ENCODE results near the gene FAM43A.

Gene FAM43A

DNA sequence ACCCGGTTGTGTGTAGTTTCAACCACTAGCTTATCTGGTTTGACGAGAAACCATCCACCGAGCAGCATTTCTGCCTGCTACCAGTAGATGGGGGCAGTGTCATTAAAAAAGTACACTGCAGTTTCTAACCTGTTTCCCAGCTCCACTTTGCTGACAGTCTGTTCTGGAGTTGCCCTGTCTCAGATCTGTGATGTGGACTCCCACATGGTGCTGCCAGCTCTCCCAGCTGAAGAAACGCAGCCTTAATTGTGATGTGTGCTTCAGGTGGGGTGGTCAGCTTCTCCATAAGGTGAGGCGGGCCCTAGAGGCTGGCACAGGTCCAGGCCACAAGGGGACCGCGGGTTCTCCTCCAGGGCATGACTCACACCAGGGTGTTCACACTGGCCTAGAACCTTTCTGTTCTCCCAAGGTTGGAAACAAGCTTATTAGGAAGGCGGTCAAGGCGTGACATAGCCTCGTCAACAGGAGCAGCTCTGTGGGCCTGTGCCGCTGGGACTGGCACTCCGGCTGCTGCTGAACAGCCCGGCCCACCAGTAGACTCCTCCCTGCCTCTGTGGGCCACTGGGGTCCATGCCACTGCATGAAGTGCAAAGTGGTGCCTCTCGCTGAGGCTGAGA, 2.9 kb upstream of the FAM43A start:
- H3K36me3 ChIP-seq (ENCODE audit: control insufficient read depth in 4 of 4, insufficient read depth in 4 of 4, low read length in 3 of 4) = no peaks in the 10 kb centered on the region
- POLR2A ChIA-PET = interaction anchor here (0.8 to 2.1 kb wide), 4 partner anchors 11 to 588 kb away, joined by 3 to 10 read pairs (median 4); partner anchors contain the start of gene LSG1
- H3K4me1 ChIP-seq (ENCODE audit: control extremely low read depth in 1 of 4, control insufficient read depth in 4 of 4, insufficient read depth in 4 of 4, low read length in 3 of 4) = peaks cover 0 to 51% (median 37%) of the 10 kb centered on the region in 4 experiments
- DNase-seq = peak; percentile 86 to 93 (median 91)
- H3K9me3 ChIP-seq (ENCODE audit: control extremely low read depth in 1 of 5, control insufficient read depth in 4 of 5, insufficient read depth in 2 of 5, low read depth in 1 of 5, low read length in 4 of 5) = no peaks in the 10 kb centered on the region
- CTCF ChIA-PET = interaction anchor here (0.5 to 10.6 kb wide), 49 partner anchors 13 to 828 kb away, joined by 3 to 129 read pairs (median 4); partner anchors contain the start of genes LSG1 and XXYLT1
- 44% methylated on average over 14 of the region's 14 CpGs for WGBS (ENCODE audit: insufficient coverage)
- H3K4me3 ChIP-seq (ENCODE audit: control insufficient read depth in 1 of 7, extremely low read depth in 1 of 7, insufficient read depth in 4 of 7, low read depth in 2 of 7, low read length in 6 of 7) = peak overlapping the region in 2 of 7 experiments; percentile 3 to 32
- H3K27me3 ChIP-seq (replicated peaks in 2 of 5; ENCODE audit: control insufficient read depth in 4 of 5, insufficient read depth in 5 of 5, low read length in 4 of 5) = no peaks in the 10 kb centered on the region
- no peak overlapping the region for H3K27ac ChIP-seq (ENCODE audit: insufficient read depth in 1 of 2, low read depth in 1 of 2, low read length in 2 of 2, poor library complexity in 1 of 2, severe bottlenecking in 2 of 2)

DNA sequence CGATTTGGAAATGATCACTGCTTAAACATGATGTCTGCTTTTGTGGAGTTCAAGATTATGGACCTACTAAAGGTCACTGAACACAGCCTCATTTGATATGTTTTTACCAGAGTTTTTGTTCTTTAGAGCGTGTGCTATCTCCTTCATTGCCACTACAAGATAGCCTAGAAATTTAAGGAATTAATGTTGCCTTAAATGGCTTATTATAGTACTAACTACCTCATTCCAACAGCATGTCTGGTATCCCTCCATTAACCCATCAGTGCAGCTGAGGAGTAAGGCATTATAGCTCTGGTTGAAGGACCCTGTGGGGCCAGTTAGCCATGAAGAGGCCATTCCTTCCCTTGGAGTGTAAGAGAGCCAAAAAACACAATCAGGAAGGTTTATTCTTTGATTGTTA, 2.3 kb upstream of the FAM43A start:
- DNase-seq = no peak
- H3K4me3 ChIP-seq (ENCODE audit: control insufficient read depth in 1 of 7, extremely low read depth in 1 of 7, insufficient read depth in 4 of 7, low read depth in 2 of 7, low read length in 6 of 7) = no peak overlapping the region
- no CpG with 5 or more reads among the region's 2 CpGs for WGBS (ENCODE audit: insufficient coverage)
- no peak overlapping the region for H3K27ac ChIP-seq (ENCODE audit: insufficient read depth in 1 of 2, low read depth in 1 of 2, low read length in 2 of 2, poor library complexity in 1 of 2, severe bottlenecking in 2 of 2)
- ChIA-PET POLR2A (interaction anchor here (1.2 to 2.1 kb wide), 3 partner anchors 11 to 577 kb away, joined by 3 to 10 read pairs (median 6); partner anchors contain the start of gene LSG1), CTCF (interaction anchor here (0.6 to 10.6 kb wide), 36 partner anchors 13 to 587 kb away, joined by 3 to 129 read pairs (median 4); partner anchors contain the start of genes LSG1 and XXYLT1)
- no peaks in the 10 kb centered on the region for H3K9me3 ChIP-seq (ENCODE audit: control extremely low read depth in 1 of 5, control insufficient read depth in 4 of 5, insufficient read depth in 2 of 5, low read depth in 1 of 5, low read length in 4 of 5)
- peaks cover under 1 to 57% (median 43%) of the 10 kb centered on the region in 4 experiments for H3K4me1 ChIP-seq (ENCODE audit: control extremely low read depth in 1 of 4, control insufficient read depth in 4 of 4, insufficient read depth in 4 of 4, low read length in 3 of 4)
- H3K36me3 ChIP-seq (ENCODE audit: control insufficient read depth in 4 of 4, insufficient read depth in 4 of 4, low read length in 3 of 4) = no peaks in the 10 kb centered on the region
- no peaks in the 10 kb centered on the region for H3K27me3 ChIP-seq (replicated peaks in 2 of 5; ENCODE audit: control insufficient read depth in 4 of 5, insufficient read depth in 5 of 5, low read length in 4 of 5)

DNA sequence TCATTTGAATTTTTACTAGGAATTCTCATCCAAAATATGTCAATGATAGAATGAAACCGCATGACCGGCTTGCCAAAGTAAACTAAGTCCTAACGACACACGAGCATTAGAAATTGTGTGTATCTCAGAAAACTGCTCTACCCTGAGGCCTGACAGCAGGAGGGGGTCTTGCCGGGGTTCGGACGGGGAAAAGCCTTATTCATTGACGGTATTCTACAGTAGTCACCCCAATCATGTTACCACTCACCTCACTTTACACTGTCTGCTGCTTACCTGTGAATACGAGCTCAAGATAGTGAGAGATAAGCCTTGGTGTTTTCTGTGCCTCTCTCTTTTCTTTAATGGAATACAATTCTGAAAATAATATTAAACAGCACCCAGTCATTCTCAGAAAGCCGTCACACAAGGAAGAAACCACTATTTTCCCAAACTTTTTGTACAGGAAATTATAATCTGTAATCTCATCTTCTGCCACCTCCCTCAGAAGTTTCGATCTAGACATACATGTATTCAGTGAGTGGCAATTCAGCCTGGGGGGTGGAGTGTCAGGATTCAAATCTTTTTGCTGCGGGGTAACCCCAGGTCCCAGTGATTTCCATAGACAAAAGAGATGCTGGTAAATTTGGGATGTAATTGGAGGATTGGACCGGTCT, 492 bp upstream of the FAM43A start:
- Histone ChIP-seq H3K27me3 (replicated peaks in 2 of 5; ENCODE audit: control insufficient read depth in 4 of 5, insufficient read depth in 5 of 5, low read length in 4 of 5) (no peaks in the 10 kb centered on the region), H3K4me3 (ENCODE audit: control insufficient read depth in 1 of 7, extremely low read depth in 1 of 7, insufficient read depth in 4 of 7, low read depth in 2 of 7, low read length in 6 of 7) (peak overlapping the region; percentile 68 to 88 (median 75)), H3K4me1 (ENCODE audit: control extremely low read depth in 1 of 4, control insufficient read depth in 4 of 4, insufficient read depth in 4 of 4, low read length in 3 of 4) (peaks cover 5 to 72% (median 58%) of the 10 kb centered on the region in 4 experiments), H3K9me3 (ENCODE audit: control extremely low read depth in 1 of 5, control insufficient read depth in 4 of 5, insufficient read depth in 2 of 5, low read depth in 1 of 5, low read length in 4 of 5) (no peaks in the 10 kb centered on the region), H3K36me3 (ENCODE audit: control insufficient read depth in 4 of 4, insufficient read depth in 4 of 4, low read length in 3 of 4) (no peaks in the 10 kb centered on the region), H3K27ac (ENCODE audit: insufficient read depth in 1 of 2, low read depth in 1 of 2, low read length in 2 of 2, poor library complexity in 1 of 2, severe bottlenecking in 2 of 2) (peak overlapping the region in 1 of 2 experiments; percentile 32)
- 49% methylated on average over 7 of the region's 13 CpGs for whole genome bisulfite sequencing (ENCODE audit: insufficient coverage)
- ChIA-PET POLR2A (interaction anchor here (0.8 kb wide), 1 partner anchor 576 kb away, joined by 3 read pairs; no protein-coding TSS in a partner anchor), CTCF (interaction anchor here (0.6 to 10.6 kb wide), 5 partner anchors 15 to 586 kb away, joined by 3 to 129 read pairs (median 3); partner anchors contain the start of genes LSG1 and XXYLT1)
- no peak for DNase-seq

DNA sequence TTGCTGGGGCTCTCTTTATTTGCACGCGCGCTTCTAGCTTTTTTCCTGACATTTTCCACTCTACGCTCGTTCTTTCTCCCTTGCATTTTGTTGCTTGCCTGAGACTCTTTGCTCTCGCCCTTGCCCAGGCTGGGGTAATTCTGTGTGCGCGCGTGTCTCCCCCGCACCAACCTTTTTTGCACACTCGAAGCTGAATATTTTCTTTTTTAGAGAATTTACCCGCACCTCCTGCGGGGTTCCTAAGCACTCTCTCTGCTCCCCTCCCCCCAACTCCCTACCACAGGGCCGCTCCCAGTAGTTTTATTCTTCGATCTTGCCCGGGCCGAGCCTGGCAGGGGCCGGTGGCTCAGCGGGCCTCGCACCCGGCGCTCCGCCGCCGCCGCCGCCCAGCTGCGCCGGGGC, 732 bp downstream of the FAM43A start:
- no peaks in the 10 kb centered on the region for H3K27me3 ChIP-seq (replicated peaks in 2 of 5; ENCODE audit: control insufficient read depth in 4 of 5, insufficient read depth in 5 of 5, low read length in 4 of 5)
- peak overlapping the region; percentile 68 to 88 (median 75) for H3K4me3 ChIP-seq (ENCODE audit: control insufficient read depth in 1 of 7, extremely low read depth in 1 of 7, insufficient read depth in 4 of 7, low read depth in 2 of 7, low read length in 6 of 7)
- WGBS (ENCODE audit: insufficient coverage) = under 1% methylated on average over 26 of the region's 29 CpGs
- H3K9me3 ChIP-seq (ENCODE audit: control extremely low read depth in 1 of 5, control insufficient read depth in 4 of 5, insufficient read depth in 2 of 5, low read depth in 1 of 5, low read length in 4 of 5) = no peaks in the 10 kb centered on the region
- no peak for DNase-seq
- H3K27ac ChIP-seq (ENCODE audit: insufficient read depth in 1 of 2, low read depth in 1 of 2, low read length in 2 of 2, poor library complexity in 1 of 2, severe bottlenecking in 2 of 2) = no peak overlapping the region
- CTCF ChIA-PET = interaction anchor here (0.8 to 10.6 kb wide), 10 partner anchors 10 to 576 kb away, joined by 3 to 129 read pairs (median 6); partner anchors contain the start of gene LSG1
- H3K4me1 ChIP-seq (ENCODE audit: control extremely low read depth in 1 of 4, control insufficient read depth in 4 of 4, insufficient read depth in 4 of 4, low read length in 3 of 4) = peaks cover 5 to 73% (median 60%) of the 10 kb centered on the region in 4 experiments
- POLR2A ChIA-PET = interaction anchor here (0.5 to 2.9 kb wide), 8 partner anchors 14 to 574 kb away, joined by 3 to 14 read pairs (median 4); partner anchors contain the start of gene LSG1
- H3K36me3 ChIP-seq (ENCODE audit: control insufficient read depth in 4 of 4, insufficient read depth in 4 of 4, low read length in 3 of 4) = no peaks in the 10 kb centered on the region

GRCh38 chr3:194686816-194687637, 1.3 kb downstream of the FAM43A start:
- ChIA-PET POLR2A (interaction anchor here (0.6 to 2.9 kb wide), 13 partner anchors 15 to 573 kb away, joined by 3 to 14 read pairs (median 4); partner anchors contain the start of gene LSG1), CTCF (interaction anchor here (0.7 to 10.6 kb wide), 24 partner anchors 8 to 577 kb away, joined by 3 to 129 read pairs (median 3); partner anchors contain the start of gene LSG1)
- H3K36me3 ChIP-seq (ENCODE audit: control insufficient read depth in 4 of 4, insufficient read depth in 4 of 4, low read length in 3 of 4) = no peaks in the 10 kb centered on the region
- no peaks in the 10 kb centered on the region for H3K9me3 ChIP-seq (ENCODE audit: control extremely low read depth in 1 of 5, control insufficient read depth in 4 of 5, insufficient read depth in 2 of 5, low read depth in 1 of 5, low read length in 4 of 5)
- no peak overlapping the region for H3K27ac ChIP-seq (ENCODE audit: insufficient read depth in 1 of 2, low read depth in 1 of 2, low read length in 2 of 2, poor library complexity in 1 of 2, severe bottlenecking in 2 of 2)
- H3K4me3 ChIP-seq (ENCODE audit: control insufficient read depth in 1 of 7, extremely low read depth in 1 of 7, insufficient read depth in 4 of 7, low read depth in 2 of 7, low read length in 6 of 7) = peak overlapping the region; percentile 68 to 88 (median 75)
- 11% methylated on average over 75 of the region's 86 CpGs for WGBS (ENCODE audit: insufficient coverage)
- no peaks in the 10 kb centered on the region for H3K27me3 ChIP-seq (replicated peaks in 2 of 5; ENCODE audit: control insufficient read depth in 4 of 5, insufficient read depth in 5 of 5, low read length in 4 of 5)
- peaks cover 5 to 72% (median 60%) of the 10 kb centered on the region in 4 experiments for H3K4me1 ChIP-seq (ENCODE audit: control extremely low read depth in 1 of 4, control insufficient read depth in 4 of 4, insufficient read depth in 4 of 4, low read length in 3 of 4)
- DNase-seq = peak in 2 of 3 donors; percentile 68 to 75

DNA sequence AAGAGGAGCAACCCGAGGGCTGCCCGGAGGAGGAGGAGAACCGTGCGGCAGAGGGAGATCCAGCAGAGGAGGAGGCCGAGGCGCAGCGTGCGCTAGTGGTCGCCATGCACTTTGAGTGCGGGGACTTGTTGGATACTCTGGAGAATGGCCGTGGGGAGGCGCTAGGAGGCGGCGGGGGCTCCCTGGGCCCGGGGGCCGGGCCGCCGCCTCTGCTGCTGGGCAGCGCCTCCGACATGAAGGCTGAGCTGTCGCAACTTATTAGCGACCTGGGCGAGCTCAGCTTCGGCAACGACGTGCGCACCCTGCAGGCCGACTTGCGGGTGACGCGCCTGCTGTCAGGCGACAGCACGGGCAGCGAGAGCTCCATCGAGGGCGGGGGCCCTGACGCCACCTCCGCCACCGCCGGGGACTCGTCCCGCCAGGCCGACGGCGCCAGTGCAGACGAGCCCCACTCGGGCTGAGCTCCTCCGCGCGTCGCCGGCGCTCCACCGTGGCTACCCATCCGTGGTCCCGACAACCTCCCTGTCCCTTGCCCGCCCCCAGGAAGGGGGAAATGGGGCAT, 2.0 kb downstream of the FAM43A start:
- no peaks in the 10 kb centered on the region for H3K9me3 ChIP-seq (ENCODE audit: control extremely low read depth in 1 of 5, control insufficient read depth in 4 of 5, insufficient read depth in 2 of 5, low read depth in 1 of 5, low read length in 4 of 5)
- peak overlapping the region; percentile 24 to 88 (median 75) for H3K4me3 ChIP-seq (ENCODE audit: control insufficient read depth in 1 of 7, extremely low read depth in 1 of 7, insufficient read depth in 4 of 7, low read depth in 2 of 7, low read length in 6 of 7)
- peaks cover 5 to 65% (median 57%) of the 10 kb centered on the region in 4 experiments for H3K4me1 ChIP-seq (ENCODE audit: control extremely low read depth in 1 of 4, control insufficient read depth in 4 of 4, insufficient read depth in 4 of 4, low read length in 3 of 4)
- H3K27ac ChIP-seq (ENCODE audit: insufficient read depth in 1 of 2, low read depth in 1 of 2, low read length in 2 of 2, poor library complexity in 1 of 2, severe bottlenecking in 2 of 2) = no peak overlapping the region
- CTCF ChIA-PET = interaction anchor here (0.7 to 10.6 kb wide), 22 partner anchors 8 to 577 kb away, joined by 3 to 129 read pairs (median 3); partner anchors contain the start of gene LSG1
- WGBS (ENCODE audit: insufficient coverage) = 2% methylated on average over 55 of the region's 57 CpGs
- no peaks in the 10 kb centered on the region for H3K36me3 ChIP-seq (ENCODE audit: control insufficient read depth in 4 of 4, insufficient read depth in 4 of 4, low read length in 3 of 4)
- H3K27me3 ChIP-seq (replicated peaks in 2 of 5; ENCODE audit: control insufficient read depth in 4 of 5, insufficient read depth in 5 of 5, low read length in 4 of 5) = no peaks in the 10 kb centered on the region
- peak; percentile 88 to 92 (median 89) for DNase-seq
- POLR2A ChIA-PET = interaction anchor here (0.7 to 2.9 kb wide), 8 partner anchors 16 to 573 kb away, joined by 3 to 14 read pairs (median 5); partner anchors contain the start of gene LSG1
